Prostate gland (tissue), 2 donors: ENCODE measurements around the gene HTATSF1. TPM values are rescaled to one million over a fixed set of nuclear protein-coding genes. Genes with fewer than 3 reads are reported as not detected.

ENCODE experiments used
- DNase-seq: peaks from one replicate; pipeline ENCODE4 v3.0.0-alpha.2; 2019; ENCODE audit warnings: low spot score
- H3K27ac ChIP-seq, 2 donors: fragments of 200-600 bp; sonication (generic); 2 replicates each; pipeline ENCODE4 v1.5.1; 2017 to 2019
- H3K27me3 ChIP-seq: fragments of 200-600 bp; sonication (generic); replicated peaks from 2 replicates; pipeline ENCODE4 v1.5.1; 2019; ENCODE audit not compliant: insufficient read depth
- H3K36me3 ChIP-seq, 2 donors: fragments of 200-600 bp; sonication (generic); 1 replicate in 1 of 2; 2 replicates in 1 of 2; pipeline versions ENCODE4 v1.5.1 to v1.8.1; 2017 to 2019
- H3K4me1 ChIP-seq: fragments of 200-600 bp; sonication (generic); replicated peaks from 2 replicates; pipeline ENCODE4 v1.5.1; 2019
- H3K4me3 ChIP-seq, 2 donors: fragments of 200-600 bp; sonication (generic); 2 replicates each; pipeline ENCODE4 v1.5.1; 2017 to 2019
- H3K9me3 ChIP-seq: fragments of 200-600 bp; sonication (generic); 2 replicates; pipeline ENCODE4 v1.5.1; 2017
- CTCF ChIP-seq, 4 experiments: fragments of 200-600 bp in 2 of 4; fragments of 450-650 bp in 2 of 4; sonication (generic) in 2 of 4; IDR thresholded peaks; 1 replicate in 3 of 4; 2 replicates in 1 of 4; pipeline ENCODE4 v1.5.1; 2016 to 2019; ENCODE audit warnings: antibody characterized with exemption in 4 of 4, mild to moderate bottlenecking in 2 of 4, moderate library complexity in 2 of 4
- POLR2A ChIP-seq: fragments of 450-650 bp; IDR thresholded peaks from one replicate; pipeline ENCODE4 v1.6.1; 2016; ENCODE audit warnings: antibody characterized with exemption, mild to moderate bottlenecking
- POLR2AphosphoS5 ChIP-seq: sonication (generic); formaldehyde crosslinking; IDR thresholded peaks from one replicate; pipeline ENCODE4 v1.6.1; 2017; ENCODE audit warnings: antibody characterized with exemption
- WGBS: methylation state at CpG from one replicate; pipeline ENCODE4 v1.1.5; 2018; 5-methylcytosine and 5-hydroxymethylcytosine counted together
- intact Hi-C: fragments of 100-400 bp; cut with DNase I; formaldehyde crosslinking; loops from one replicate; pipeline ENCODE4 v1.14.2; 2022
- total RNA-seq, 2 donors: library from RNA; depleted of rRNA; stranded (reverse); fragments of >200 nt; gene quantifications; one replicate each; pipeline ENCODE4 v1.1.0, GENCODE V29; 2016

HTATSF1 gene
- total RNA-seq, 2 donors from 2014 or later: 63.9 to 88.3 TPM

- H3K27ac ChIP-seq: no peak overlapping the region
- WGBS: 35% methylated on average over 1 of the region's 1 CpG
- H3K36me3 ChIP-seq: no peaks in the 10 kb centered on the region
- H3K4me3 ChIP-seq: no peak overlapping the region
- intact Hi-C loops: no loop called here
- peak; percentile 22 for DNase-seq
- TF ChIP-seq CTCF (IDR thresholded peaks at IDR 0.05) (no peak), POLR2AphosphoS5 (peak; percentile 61)
- no peaks in the 10 kb centered on the region for H3K9me3 ChIP-seq
- H3K27me3 ChIP-seq: no peaks in the 10 kb centered on the region
- no peaks in the 10 kb centered on the region for H3K4me1 ChIP-seq
Measured at GRCh38 chrX:136453771-136454170, 43.6 kb upstream of the HTATSF1 start.

- Histone ChIP-seq H3K4me3 (no peak overlapping the region), H3K27me3 (no peaks in the 10 kb centered on the region), H3K36me3 (no peaks in the 10 kb centered on the region), H3K27ac (no peak overlapping the region), H3K4me1 (no peaks in the 10 kb centered on the region), H3K9me3 (no peaks in the 10 kb centered on the region)
- no peak for DNase-seq
- intact Hi-C loops: no loop called here
- no peak for TF ChIP-seq POLR2AphosphoS5
- TF ChIP-seq CTCF (IDR thresholded peaks at IDR 0.05): no peak
- TF ChIP-seq POLR2A: no peak
- WGBS: 57% methylated on average over 6 of the region's 6 CpGs
Measured at GRCh38 chrX:136456133-136456532, 41.3 kb upstream of the HTATSF1 start.

- DNase-seq: no peak
- H3K36me3 ChIP-seq: no peaks in the 10 kb centered on the region
- no peaks in the 10 kb centered on the region for H3K27me3 ChIP-seq
- 34% methylated on average over 5 of the region's 5 CpGs for WGBS
- no peak overlapping the region for H3K4me3 ChIP-seq
- no peak overlapping the region for H3K27ac ChIP-seq
- intact Hi-C loops: no loop called here
- no peaks in the 10 kb centered on the region for H3K9me3 ChIP-seq
- no peaks in the 10 kb centered on the region for H3K4me1 ChIP-seq
- TF ChIP-seq POLR2AphosphoS5 (no peak), CTCF (IDR thresholded peaks at IDR 0.05) (no peak), POLR2A (no peak)
Measured at GRCh38 chrX:136457303-136457917, 40.0 kb upstream of the HTATSF1 start.

GRCh38 chrX:136464589-136464988 lies 32.8 kb upstream of the HTATSF1 start:
- Histone ChIP-seq H3K4me3 (no peak overlapping the region), H3K36me3 (no peaks in the 10 kb centered on the region), H3K4me1 (no peaks in the 10 kb centered on the region), H3K27me3 (no peaks in the 10 kb centered on the region), H3K9me3 (no peaks in the 10 kb centered on the region), H3K27ac (no peak overlapping the region)
- intact Hi-C loops: no loop called here
- no peak for DNase-seq
- TF ChIP-seq CTCF (IDR thresholded peaks at IDR 0.05): no peak
- no peak for TF ChIP-seq POLR2A
- TF ChIP-seq POLR2AphosphoS5: no peak
- WGBS: 79% methylated on average over 3 of the region's 3 CpGs

GRCh38 chrX:136467303-136467702 lies 30.1 kb upstream of the HTATSF1 start:
- TF ChIP-seq CTCF (IDR thresholded peaks at IDR 0.05) (no peak), POLR2A (no peak), POLR2AphosphoS5 (no peak)
- 92% methylated on average over 3 of the region's 3 CpGs for WGBS
- no peaks in the 10 kb centered on the region for H3K27me3 ChIP-seq
- H3K4me1 ChIP-seq: no peaks in the 10 kb centered on the region
- H3K9me3 ChIP-seq: no peaks in the 10 kb centered on the region
- DNase-seq: no peak
- no peak overlapping the region for H3K27ac ChIP-seq
- H3K36me3 ChIP-seq: no peaks in the 10 kb centered on the region
- no peak overlapping the region for H3K4me3 ChIP-seq
- intact Hi-C loops: no loop called here
